Stimulated activated CD8-positive, alpha-beta memory T cell treated with anti-CD3 and anti-CD28 coated beads, Interleukin-15, amount 100 ng/mL, for 24 hours (primary cell): Measurements from ENCODE around the gene MYO16.

Experiments used
- DNase-seq: peaks from one replicate; pipeline ENCODE4 v3.0.0-alpha.2; 2020; ENCODE audit warnings: low read depth

MYO16 gene

GRCh38 chr13:108629181-108629752 is at the start of gene MYO16:
Gene MYO16 (plus strand): TSS chr13:108629611. CDS start chr13:108629845, 234 bp downstream.
- no peak for DNase-seq

- no peak for DNase-seq
Observed at GRCh38 chr13:108586826-108587225, 42.6 kb upstream of the MYO16 start.

GRCh38 chr13:108588516-108588915 is 40.9 kb upstream of the MYO16 start:
- DNase-seq = no peak

- no peak for DNase-seq
Observed at GRCh38 chr13:108594153-108594552, 35.3 kb upstream of the MYO16 start.

GRCh38 chr13:108595436-108596274 is 33.8 kb upstream of the MYO16 start:
- no peak for DNase-seq

- no peak for DNase-seq
Observed at GRCh38 chr13:108597943-108598342, 31.5 kb upstream of the MYO16 start.

GRCh38 chr13:108606424-108606823 is 23.0 kb upstream of the MYO16 start:
- DNase-seq = no peak

- no peak for DNase-seq
Observed at GRCh38 chr13:108609353-108609752, 20.1 kb upstream of the MYO16 start.

- no peak for DNase-seq
Observed at GRCh38 chr13:108610507-108610906, 18.9 kb upstream of the MYO16 start.

GRCh38 chr13:108615241-108615640 is 14.2 kb upstream of the MYO16 start:
- no peak for DNase-seq

GRCh38 chr13:108618233-108618632 is 11.2 kb upstream of the MYO16 start:
- DNase-seq = no peak

GRCh38 chr13:108621462-108621861 is 7.9 kb upstream of the MYO16 start:
- no peak for DNase-seq

- DNase-seq = no peak
Observed at GRCh38 chr13:108624108-108624507, 5.3 kb upstream of the MYO16 start.

- DNase-seq = no peak
Observed at GRCh38 chr13:108624979-108625378, 4.4 kb upstream of the MYO16 start.

- no peak for DNase-seq
Observed at GRCh38 chr13:108629988-108630387, 577 bp downstream of the MYO16 start.

- no peak for DNase-seq
Observed at GRCh38 chr13:108632649-108633167, 3.3 kb downstream of the MYO16 start.

- DNase-seq = no peak
Observed at GRCh38 chr13:108638901-108639300, 9.5 kb downstream of the MYO16 start.

- DNase-seq = no peak
Observed at GRCh38 chr13:108643646-108644353, 14.4 kb downstream of the MYO16 start.

GRCh38 chr13:108645376-108645775 is 16.0 kb downstream of the MYO16 start:
- DNase-seq = no peak

- no peak for DNase-seq
Observed at GRCh38 chr13:108650271-108650670, 20.9 kb downstream of the MYO16 start.

GRCh38 chr13:108656742-108657141 is 27.3 kb downstream of the MYO16 start:
- no peak for DNase-seq

GRCh38 chr13:108657519-108657918 is 28.1 kb downstream of the MYO16 start:
- no peak for DNase-seq

- no peak for DNase-seq
Observed at GRCh38 chr13:108662528-108662927, 33.1 kb downstream of the MYO16 start.
